Measurements from ENCODE around the gene PRAF2.

PRAF2 gene

GRCh38 chrX:49073601-49074575 lies at the start of gene PRAF2:
TSS of gene PRAF2 (minus strand) at chrX:49074002. CDS start at chrX:49073987, 15 bp downstream.
- DNase-seq: peak; percentile 52 to 62

DNA sequence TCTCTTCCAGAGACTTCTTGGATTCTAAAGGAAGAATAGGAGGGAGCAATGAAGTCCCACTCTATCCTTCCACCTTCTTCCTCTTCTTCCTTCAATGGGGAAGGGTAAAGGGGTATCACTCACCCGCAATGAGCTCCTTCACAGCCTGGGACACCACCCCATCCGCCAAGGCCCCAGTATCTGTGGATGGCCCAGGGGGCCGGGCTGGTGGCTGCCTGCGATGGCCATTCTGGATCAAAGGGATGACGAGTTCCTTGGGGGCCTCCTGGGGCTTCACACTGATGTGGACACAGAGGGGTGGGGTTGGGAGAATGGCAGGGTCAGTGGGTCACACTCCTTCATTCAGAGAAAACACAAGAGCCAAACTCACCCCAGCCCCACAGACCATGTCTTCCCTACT lies 48.7 kb upstream of the PRAF2 start:
- no peak for DNase-seq

- DNase-seq: no peak
These were observed 46.3 kb upstream of the PRAF2 start for GRCh38 chrX:49120091-49120490.

- no peak for DNase-seq
These were observed 43.8 kb upstream of the PRAF2 start for GRCh38 chrX:49117581-49117980.

DNA sequence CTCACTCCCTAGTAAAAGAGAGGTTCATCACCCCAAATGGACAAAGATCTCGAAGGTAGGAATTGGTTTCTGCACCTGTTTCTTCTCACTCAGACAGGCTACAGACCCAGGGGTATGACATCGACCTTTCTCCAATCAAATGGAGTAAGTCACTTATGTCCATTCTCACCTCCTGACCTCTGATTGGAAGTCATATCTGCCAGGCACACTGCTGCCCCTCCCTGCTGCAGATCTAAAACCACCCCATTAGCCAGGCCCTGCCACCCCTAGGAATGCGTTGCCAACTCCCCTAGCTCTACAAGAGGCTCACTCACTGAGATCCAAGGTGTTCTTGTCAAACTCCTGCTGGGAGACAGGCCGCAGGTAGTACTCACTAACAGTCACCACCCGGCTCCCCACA lies 42.9 kb upstream of the PRAF2 start:
- no peak for DNase-seq

DNA sequence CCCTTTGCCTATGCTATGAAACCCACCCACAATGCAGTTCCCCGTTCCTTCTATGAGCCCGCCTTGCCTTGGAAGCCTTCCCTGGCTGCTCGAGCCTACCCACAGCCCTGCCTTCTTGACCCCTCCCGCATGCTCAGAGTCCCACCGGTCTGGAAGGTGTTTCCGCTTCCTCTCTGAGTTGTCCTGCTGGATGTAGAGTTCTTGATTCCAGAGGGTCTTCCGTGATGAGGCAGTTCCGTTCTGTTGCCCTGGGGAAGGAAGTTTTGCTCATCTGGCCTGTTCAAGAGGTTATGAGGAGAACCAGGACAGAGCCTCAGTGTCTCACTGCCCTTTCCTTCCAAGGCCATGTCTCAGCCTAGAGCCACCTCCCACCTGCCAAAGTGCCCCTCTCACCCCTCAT lies 42.3 kb upstream of the PRAF2 start:
- DNase-seq: no peak

GRCh38 chrX:49111791-49112190 lies 38.0 kb upstream of the PRAF2 start:
- DNase-seq: no peak

DNA sequence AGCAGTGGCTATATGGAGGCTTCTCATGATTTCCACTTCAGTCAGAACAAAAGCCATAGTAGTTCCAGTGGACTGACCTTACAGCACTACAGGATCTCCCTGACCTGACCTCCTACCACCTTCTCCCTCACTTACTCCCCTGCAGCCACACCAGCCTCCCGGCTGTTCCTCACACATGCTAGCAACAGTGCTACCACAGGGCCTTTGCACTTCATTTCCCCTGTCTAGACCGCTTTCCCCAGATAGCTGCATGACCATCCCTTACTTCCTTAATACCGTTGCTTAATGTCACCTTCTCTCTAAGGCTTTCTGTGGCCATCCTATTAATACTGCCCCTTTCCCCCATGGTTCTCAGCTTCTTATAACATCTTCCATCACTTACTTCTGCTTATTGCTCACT lies 36.6 kb upstream of the PRAF2 start:
- no peak for DNase-seq

GRCh38 chrX:49108641-49109040 lies 34.8 kb upstream of the PRAF2 start:
- no peak for DNase-seq

DNA sequence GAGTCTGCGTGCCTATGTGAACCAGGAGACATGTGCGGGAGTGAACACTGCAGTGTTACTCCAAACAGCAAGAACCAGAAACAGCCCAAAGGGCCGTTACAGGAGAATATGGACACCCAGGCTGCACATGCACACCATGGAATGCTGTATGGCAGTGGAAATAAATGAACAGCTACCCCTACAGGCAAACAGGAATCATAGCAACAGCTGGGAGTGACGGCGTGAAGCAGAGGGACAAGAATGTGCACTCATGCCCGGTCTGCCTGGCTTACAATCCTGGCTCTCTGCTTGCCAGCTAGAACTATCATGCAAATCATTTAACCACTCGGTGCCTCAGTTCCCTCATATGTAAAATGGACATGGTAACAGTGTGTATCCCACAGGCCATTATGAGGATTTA lies 33.1 kb upstream of the PRAF2 start:
- peak in 1 of 2 experiments; percentile 16 for DNase-seq

DNA sequence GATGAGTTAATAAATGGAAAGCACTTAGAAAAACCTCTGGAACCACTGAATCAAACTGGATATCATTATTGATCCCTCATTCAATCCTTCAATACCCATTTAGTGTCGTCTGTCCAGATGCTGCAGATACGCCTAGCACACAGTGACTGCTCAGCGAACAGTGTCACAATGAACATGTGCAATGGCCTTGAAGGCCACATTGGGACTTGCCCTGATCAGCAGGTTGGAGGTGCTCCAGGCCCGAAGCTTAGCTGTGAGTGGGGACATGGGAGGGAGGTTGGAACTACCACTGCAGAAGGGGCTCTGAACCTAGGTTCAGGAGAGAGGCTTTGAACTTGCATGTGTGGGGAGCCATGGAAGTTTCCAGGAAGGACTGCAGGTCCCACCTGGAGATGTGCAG lies 32.5 kb upstream of the PRAF2 start:
- DNase-seq: no peak

- no peak for DNase-seq
These were observed 29.8 kb upstream of the PRAF2 start for GRCh38 chrX:49103637-49104036.

- DNase-seq: no peak
These were observed 28.4 kb upstream of the PRAF2 start for GRCh38 chrX:49102190-49102589.

GRCh38 chrX:49101629-49101984 lies 27.8 kb upstream of the PRAF2 start:
- no peak for DNase-seq

- peak; percentile 20 to 80 for DNase-seq
These were observed 27.2 kb upstream of the PRAF2 start for GRCh38 chrX:49100704-49101628.

- no peak for DNase-seq
These were observed 22.6 kb upstream of the PRAF2 start for GRCh38 chrX:49096419-49096818.

GRCh38 chrX:49089553-49089952 lies 15.8 kb upstream of the PRAF2 start:
- DNase-seq: no peak

DNA sequence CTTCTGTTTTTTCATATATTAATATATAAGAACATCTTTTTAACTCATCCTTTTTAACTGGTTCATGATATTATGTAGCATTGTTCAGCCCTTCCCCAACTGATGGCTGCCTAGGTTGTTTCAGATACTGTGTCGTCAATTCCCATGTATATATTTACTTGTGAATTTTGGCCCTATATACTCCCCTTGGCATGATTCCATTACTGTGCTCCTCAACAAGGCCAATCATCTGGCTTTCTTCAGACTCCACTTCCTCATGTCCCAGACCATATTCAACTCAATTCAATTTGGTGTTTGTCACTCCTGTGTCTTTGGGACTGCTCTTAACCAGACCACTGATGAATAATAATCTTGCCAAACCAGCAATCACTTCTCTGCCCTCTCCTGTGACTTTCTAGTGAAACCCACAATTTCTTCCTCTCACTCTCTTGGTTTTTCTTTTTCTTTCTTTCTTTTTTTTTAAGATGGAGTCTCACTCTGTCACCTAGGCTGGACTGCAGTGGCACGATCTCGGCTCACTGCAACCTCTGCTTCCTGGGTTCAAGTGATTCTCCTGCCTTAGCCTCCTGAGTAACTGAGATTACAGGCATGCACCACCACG lies 8.6 kb upstream of the PRAF2 start:
- DNase-seq: no peak

DNA sequence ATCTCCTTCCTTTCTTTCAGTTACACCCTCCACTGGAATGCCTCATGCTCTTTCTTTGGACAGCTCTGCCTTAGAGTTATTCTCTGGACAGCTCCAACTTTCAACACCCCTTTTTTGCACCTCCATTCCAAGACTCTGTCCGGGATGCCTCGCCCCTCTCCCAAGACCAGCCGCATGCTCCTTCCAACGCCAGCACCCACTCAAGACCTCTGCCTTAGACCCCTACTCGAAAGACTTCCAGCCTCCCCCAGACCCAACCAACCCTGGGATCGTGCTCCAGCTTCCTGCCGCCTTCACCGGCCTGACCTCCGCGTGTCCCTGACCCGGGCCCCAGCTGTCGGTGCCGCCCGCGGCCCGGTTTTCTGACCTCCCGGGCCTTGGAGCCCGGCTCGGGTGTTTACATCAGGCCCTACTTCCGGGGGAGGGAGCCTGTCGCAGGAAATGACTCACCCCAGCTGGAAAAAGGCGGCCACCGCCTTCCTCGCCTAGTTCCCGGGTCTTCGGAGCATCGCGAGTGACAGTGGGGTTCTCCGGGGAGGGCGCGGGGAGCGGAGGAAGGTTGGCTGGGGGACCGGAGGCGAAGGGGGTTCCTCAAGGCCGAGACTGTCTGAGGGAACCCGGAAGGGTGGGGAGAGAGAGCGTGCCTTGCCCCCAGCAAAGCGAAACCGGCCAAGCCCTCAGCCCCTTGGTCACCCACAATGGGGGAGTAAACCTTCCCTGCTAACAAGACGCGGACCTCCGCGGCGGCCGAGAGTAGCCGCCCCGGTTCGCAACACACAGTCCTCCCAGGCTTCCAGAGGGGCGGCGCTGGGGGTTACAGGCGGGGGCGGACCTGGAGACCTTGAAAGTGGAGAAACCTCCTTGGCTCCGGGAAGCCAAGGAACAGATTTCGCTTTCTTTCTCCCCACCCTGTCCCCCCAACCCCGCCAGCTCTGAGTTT lies 6.0 kb upstream of the PRAF2 start, which contains the start of gene WDR45:
WDR45 (minus strand) TSS at position 399 of the 940 bp plus-strand sequence. CDS start 1,792 bp downstream, outside the sequence.
- peak; percentile 3 to 47 for DNase-seq

- DNase-seq: no peak
These were observed 4.1 kb upstream of the PRAF2 start for GRCh38 chrX:49077941-49078340.

- DNase-seq: no peak
These were observed 1.5 kb upstream of the PRAF2 start for GRCh38 chrX:49075347-49075746.

DNA sequence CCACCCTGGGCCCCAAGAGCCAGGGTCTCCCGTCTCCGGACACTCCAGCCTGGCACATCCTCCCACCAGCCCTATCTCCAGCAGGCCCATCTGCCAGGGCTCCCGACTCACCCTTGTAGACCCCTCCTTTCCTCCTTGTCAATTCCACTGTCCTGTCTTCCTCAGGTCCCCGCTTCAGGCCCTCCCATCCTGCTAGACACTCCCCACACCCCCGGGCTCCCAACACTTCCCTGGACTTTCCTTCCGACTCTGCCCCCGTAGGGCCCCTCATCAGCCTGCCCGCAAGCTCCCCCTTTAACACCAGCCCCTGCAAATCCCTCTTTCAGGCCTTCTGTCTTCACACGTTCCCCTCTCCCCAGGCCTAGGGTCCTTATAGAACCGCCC lies 1.1 kb downstream of the PRAF2 start:
- no peak for DNase-seq

Measured in SW 1271 (cell line).